ENCODE measurements around the gene ZDHHC12.
"Not testable (repeated sequence)": the region's sequence is repeated elsewhere in the genome, so short reads cannot be mapped to it uniquely, and the experiment has no call there.

The ZDHHC12 gene

DNA sequence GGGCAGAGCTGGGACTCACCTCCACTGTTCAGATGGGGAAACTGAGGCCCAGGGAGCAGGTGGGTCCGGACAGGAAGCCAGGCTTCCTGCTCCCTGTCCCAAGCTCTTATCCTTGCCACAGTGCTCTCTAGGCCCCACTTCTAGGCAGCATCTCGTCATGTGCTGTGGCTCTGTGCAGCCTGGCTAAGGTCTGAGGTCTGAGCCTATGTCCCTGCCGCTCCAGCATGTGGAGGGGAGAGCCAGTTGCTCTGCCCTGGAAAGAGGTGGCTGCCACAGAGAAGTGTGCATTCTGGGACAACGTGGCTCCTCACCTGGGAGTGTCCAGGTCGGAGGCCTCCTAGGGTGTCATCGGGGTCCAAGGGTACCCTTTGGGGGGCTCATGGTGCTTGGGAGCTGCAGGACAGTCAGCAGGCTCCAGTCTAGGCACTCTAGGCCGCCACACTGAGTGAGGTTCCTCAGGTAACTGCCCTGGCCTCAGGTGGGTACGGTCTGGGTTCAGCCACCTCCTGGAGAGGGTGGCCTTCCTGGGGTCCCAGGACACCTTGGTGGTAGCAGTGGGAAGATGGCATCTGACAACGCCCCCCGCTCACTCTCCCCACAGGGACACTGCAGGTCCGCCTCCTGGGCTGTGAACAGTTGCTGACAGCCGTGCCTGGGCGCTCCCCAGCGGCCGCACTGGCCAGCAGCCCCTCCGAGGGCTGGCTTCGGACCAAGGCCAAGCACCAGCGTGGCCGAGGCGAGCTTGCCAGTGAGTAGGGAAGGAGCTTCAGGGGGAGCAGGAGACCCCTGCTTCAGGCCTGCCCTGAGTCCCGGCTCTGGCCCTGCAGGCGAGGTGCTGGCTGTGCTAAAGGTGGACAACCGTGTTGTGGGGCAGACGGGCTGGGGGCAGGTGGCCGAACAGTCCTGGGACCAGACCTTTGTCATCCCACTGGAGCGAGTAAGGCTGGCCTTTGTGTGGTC is 11.2 kb downstream of the ZDHHC12 start:
- no peak for DNase-seq (ENCODE audit: insufficient read length, low spot score)
- no peak for TF ChIP-seq POLR2A (IDR thresholded peaks at IDR 0.05; ENCODE audit: low read depth, low read length)
- no peak for FAIRE-seq

DNA sequence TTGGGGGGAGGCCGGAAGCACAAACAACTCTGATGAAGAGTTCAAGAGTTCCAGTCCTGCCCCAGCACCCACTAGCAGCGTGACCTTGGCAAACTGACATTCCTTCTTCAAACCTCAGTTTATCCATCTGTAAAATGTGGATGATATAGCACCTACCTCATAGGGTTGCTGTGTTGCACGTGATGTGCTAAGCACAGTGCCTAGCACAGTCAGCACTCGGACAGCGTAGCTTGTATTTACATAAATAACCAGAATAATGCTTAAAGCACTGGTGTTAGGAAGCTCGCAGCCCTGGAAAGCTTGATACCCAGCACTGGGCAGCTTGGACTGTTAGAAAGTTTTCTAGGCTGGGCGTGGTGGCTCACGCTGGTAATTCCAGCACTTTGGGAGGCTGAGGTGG is 16.5 kb downstream of the ZDHHC12 start:
- no peak for TF ChIP-seq POLR2A (IDR thresholded peaks at IDR 0.05; ENCODE audit: low read depth, low read length)
- no peak for DNase-seq (ENCODE audit: insufficient read length, low spot score)

DNA sequence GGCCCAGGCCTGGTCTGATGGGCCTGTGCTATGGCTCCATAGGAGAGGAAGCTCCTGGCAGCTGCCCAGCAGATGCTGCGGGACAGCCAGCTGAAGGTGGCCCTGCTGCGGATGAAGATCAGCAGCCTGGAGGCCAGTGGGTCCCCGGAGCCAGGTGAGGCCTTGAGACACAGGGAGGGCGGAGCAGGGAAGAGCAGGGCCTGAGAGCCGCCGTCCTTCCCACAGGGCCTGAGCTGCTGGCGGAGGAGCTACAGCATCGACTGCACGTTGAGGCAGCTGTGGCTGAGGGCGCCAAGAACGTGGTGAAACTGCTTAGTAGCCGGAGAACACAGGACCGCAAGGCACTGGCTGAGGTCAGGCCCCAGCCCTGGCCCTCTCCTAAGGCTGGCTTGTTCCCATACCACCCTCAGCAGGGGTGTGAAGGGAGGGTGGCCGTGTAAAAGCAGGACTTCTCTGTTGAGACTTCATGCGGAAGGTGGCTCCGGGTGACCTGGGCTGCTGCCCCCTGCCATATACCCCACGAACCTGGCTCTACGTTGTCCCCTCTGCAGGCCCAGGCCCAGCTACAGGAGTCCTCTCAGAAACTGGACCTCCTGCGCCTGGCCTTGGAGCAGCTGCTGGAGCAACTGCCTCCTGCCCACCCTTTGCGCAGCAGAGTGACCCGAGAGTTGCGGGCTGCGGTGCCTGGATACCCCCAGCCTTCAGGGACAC is 17.1 kb downstream of the ZDHHC12 start:
- DNase-seq (ENCODE audit: insufficient read length, low spot score) = no peak
- no peak for TF ChIP-seq POLR2A (IDR thresholded peaks at IDR 0.05; ENCODE audit: low read depth, low read length)
- FAIRE-seq = no peak

More for the DNA sequence above, 16.5 kb downstream of the ZDHHC12 start:
- no peak for FAIRE-seq

DNA sequence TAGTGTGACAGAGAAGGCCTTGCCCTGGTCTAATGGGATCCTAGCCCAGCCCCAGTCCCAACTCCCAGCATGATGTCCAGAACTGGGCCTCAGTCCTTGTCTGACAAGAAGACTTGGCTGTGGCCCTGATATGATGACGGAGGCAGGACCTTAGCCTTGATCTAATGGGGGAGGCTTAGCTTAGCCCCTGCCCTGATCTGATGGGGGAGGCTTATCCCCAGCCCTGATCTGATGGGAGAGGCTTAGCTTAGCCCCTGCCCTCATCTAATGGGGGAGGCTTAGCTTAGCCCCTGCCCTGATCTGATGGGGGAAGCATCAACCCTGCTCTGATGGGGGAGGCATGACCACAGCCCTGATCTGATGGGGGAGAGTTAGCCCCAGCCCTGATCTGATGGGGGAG is 17.9 kb downstream of the ZDHHC12 start:
- no peak for TF ChIP-seq POLR2A (IDR thresholded peaks at IDR 0.05; ENCODE audit: low read depth, low read length)
- FAIRE-seq = no peak

DNA sequence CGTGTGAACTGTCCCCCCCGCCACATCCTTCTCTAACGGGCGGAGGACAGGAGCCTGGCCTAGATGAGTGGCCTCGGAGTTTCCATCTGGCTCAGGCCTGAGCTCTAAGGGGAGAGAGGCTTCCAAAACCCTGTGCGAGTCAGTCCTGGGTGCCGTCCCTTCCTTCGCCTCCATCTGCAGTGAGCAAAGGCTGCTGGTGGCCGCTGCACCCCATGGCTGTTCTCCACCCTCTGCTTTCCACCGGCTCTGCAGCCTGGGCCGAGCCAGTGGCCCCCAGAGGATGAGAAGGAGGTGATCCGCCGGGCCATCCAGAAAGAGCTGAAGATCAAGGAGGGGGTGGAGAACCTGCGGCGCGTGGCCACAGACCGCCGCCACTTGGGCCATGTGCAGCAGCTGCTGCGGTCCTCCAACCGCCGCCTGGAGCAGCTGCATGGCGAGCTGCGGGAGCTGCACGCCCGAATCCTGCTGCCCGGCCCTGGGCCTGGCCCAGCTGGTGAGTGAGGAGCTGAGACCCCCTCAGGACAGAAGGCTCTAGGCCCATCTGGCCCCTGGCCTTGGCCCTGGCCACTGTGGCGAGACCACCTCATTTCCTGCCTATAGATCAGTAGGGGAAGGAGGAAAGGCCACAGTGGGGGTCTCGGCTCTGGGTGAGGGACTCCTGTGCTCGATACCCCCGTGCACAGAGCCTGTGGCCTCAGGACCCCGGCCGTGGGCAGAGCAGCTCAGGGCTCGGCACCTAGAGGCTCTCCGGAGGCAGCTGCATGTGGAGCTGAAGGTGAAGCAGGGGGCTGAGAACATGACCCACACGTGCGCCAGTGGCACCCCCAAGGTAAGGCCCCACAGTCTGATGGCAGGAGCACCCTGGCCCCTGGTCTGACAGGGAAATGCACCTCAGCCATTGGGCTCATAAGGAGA is 18.6 kb downstream of the ZDHHC12 start:
- FAIRE-seq = no peak
- DNase-seq (ENCODE audit: insufficient read length, low spot score) = no peak
- TF ChIP-seq POLR2A (IDR thresholded peaks at IDR 0.05; ENCODE audit: low read depth, low read length) = no peak

More for the DNA sequence above, 17.9 kb downstream of the ZDHHC12 start:
- DNase-seq (ENCODE audit: insufficient read length, low spot score) = no peak

DNA sequence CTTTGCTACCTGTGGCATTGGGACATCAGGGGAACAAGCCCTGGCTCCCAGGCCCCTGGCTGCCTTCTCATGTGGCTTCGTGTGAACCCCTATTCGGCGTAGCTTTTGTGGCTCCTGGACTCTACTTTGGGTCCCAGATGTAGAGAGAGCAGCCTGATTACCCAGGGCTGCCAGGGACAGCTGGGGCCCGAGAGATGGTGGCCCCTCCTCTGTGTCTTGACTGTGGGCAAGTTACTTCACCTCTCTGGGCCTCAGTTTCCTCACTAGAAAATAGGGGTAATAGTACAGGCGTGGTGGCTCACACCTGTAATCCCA is 19.6 kb downstream of the ZDHHC12 start:
- DNase-seq (ENCODE audit: insufficient read length, low spot score) (no peak), FAIRE-seq (no peak)
- no peak for TF ChIP-seq POLR2A (IDR thresholded peaks at IDR 0.05; ENCODE audit: low read depth, low read length)

DNA sequence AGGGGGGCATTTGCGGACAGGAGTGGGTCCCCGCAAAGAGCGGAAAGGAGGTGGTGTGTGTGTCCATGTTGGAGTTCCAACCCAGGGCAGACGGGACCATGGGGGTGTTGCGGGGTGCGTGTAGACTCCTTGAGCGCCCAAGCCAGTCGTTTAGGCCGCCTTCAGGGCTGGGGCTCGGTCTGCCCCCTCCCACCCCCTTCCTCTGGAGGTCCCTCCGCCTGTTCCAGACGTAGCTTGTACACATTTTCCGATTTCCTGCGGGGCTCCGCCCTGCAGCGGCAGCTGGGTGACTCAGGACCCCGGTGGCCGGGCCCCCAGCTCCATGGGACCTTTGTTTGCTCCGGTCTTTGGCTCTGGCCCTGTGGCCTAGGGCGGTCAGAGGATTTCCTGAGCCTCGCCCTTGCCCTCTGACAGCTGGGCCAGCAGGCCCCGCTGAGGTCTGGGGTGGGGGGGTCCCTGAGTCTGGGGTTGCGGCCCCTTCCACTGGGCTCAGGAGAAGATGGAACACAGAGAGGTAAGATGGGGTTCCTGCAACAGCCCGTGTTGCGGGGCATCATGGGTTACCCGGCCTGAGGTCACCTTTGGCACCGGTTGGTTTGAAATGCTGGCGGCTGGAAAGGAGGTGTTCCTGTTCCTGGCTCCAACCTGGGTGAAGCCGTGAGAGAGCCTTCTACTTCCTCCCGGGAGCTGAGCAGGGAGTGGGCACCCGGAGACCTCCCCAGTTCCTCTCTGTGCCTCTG is 20.1 kb downstream of the ZDHHC12 start:
- no peak for TF ChIP-seq POLR2A (IDR thresholded peaks at IDR 0.05; ENCODE audit: low read depth, low read length)
- no peak for FAIRE-seq
- DNase-seq (ENCODE audit: insufficient read length, low spot score) = no peak

DNA sequence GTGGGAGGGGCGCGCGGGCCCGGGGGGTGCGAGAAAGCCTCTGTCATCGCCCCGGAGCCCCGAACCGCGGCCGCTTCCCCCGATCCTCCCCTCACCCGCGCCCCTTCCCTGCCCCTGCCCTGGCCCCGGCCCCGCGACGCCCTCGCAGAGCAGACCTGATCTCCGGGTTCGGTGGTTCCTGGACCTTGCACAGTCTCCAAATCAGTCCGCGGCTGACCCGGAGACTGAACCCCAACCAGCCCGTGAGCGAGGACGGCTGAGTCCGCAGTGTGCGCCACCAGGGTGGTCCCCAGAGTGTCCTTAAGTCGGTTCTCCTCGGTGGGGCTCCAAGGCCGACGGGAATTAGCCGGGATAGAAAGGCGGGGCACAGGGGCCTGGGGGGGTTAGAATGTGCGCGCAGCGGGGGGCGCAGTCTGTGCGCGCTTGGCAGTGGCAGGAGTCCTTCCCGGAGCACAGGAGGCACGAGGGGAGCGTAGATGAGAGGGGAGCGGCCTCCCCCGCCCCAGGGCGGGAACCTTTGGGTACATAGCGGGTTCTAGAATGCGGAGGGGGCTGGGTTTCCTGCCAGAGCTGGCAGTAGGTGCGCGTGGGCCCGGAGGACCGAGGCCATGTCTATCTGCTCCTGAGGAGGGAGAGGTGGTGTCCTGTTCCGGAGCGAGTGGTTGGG is 20.8 kb downstream of the ZDHHC12 start:
- FAIRE-seq (no peak), DNase-seq (ENCODE audit: insufficient read length, low spot score) (no peak)
- no peak for TF ChIP-seq POLR2A (IDR thresholded peaks at IDR 0.05; ENCODE audit: low read depth, low read length)

DNA sequence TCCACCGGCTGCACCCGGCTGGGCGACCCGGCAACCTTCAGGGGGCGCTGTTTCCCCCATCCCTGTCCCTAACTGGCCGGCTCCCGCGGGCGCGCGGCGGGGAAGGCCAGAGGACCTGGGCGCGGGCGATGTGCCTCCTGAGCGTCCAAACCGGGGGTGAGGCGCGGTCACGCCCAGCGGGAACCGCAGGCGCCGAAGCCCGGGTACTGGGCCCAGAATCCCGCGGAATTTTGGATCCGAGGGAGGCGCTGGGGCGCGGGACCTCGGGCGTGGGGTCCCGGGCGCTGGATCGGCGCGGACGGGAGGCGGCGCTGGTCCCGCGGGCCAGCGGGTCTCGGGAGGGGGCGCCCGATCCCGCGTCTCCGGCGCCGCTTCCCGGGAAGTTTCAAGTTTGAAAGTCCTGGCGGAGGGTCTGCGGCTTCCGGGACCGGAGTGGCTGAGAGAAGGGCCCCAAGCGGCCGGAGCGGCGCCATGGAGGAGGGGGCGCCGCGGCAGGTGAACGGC is 21.4 kb downstream of the ZDHHC12 start, which contains the start of gene PKN3:
TSS of gene PKN3 (plus strand) at position 59 of the 504 bp plus-strand sequence. CDS start at position 472, 413 bp downstream.
- DNase-seq (ENCODE audit: insufficient read length, low spot score) = peak; percentile 99
- no peak for TF ChIP-seq POLR2A (IDR thresholded peaks at IDR 0.05; ENCODE audit: low read depth, low read length)
- no peak for FAIRE-seq

DNA sequence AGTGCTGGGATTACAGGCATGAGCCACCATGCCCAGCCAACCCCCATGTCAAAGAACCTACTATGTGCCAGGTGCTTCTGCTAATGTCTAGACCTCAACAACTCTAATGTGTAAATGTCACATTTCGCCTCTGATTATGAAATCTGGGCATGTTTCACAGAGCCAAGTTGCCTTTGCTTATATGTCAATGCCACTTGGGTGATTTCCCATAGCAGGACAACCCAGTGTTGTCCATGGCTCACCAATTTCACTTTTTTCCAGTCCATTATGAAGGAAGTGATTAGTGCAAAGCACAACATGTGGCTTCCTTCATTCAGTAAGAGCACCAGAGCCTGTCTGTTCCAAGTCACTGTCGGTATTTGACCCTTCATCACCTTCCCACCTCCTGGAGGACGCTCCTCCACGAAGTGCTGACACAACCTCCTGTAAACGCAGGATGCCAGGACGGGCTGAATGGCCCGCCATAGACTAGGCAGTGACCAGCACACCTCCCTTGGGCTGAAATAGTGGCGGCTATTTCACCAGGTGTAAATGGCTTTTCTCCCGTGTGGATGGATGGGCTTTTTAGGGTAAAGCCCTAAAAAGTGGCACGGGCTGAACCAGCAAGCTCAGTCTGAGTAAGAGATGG is 22.6 kb downstream of the ZDHHC12 start:
- no peak for TF ChIP-seq POLR2A (IDR thresholded peaks at IDR 0.05; ENCODE audit: low read depth, low read length)
- FAIRE-seq = no peak
- DNase-seq (ENCODE audit: insufficient read length, low spot score) = no peak

DNA sequence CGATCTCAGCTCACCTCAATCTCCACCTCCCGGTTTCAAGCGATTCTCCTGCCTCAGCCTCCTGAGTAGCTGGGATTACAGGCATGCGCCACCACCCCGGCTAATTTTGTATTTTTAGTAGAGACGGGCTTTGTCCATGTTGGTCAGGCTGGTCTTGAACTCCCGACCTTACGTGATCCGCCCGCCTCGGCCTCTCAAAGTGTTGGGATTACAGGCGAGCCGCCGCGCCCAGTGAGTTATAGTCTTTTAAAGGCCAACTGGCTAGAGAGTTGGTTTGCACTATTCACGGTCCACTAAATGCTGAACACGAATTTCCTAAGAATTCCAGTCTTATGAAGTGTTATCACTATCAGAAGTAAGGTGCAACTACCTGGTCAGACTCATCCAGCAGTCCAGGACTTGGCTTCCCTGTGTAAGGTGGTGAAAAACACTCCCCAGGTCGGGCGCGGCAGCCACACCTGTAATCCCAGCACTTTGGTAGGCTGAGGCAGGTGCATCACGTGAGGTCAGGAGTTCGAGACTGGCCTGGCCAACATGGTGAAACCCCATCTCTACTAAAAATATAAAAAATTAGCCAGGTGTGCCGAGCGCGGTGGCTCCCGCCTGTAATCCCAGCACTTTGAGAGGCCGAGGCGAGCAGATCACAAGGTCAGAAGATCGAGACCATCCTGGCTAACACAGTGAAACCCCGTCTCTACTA is 24.7 kb downstream of the ZDHHC12 start:
- not testable (repeated sequence) for DNase-seq (ENCODE audit: insufficient read length, low spot score); FAIRE-seq

Data from H54 (cell line).